Effector memory CD4-positive, alpha-beta T cell (primary cell): Measurements from ENCODE around the gene ANKRD22.

Source experiments
- DNase-seq, 3 donors: peaks; one replicate each; pipeline ENCODE4 v3.0.0-alpha.2; 2020
- H3K27ac ChIP-seq: 2 replicates; pipeline ENCODE4 v1.7.0; 2013; ENCODE audit warnings: mild to moderate bottlenecking, low read length, moderate library complexity; ENCODE audit not compliant: insufficient read depth, poor library complexity, severe bottlenecking
- H3K27me3 ChIP-seq: replicated peaks from 2 replicates; pipeline ENCODE4 v1.7.0; 2013; ENCODE audit warnings: mild to moderate bottlenecking, low read length; ENCODE audit not compliant: insufficient read depth, control insufficient read depth, poor library complexity, severe bottlenecking
- H3K36me3 ChIP-seq: 2 replicates; pipeline ENCODE4 v1.7.0; 2013; ENCODE audit warnings: mild to moderate bottlenecking, low read length, moderate library complexity; ENCODE audit not compliant: control insufficient read depth, insufficient read depth
- H3K4me1 ChIP-seq: 2 replicates; pipeline ENCODE4 v1.7.0; 2013; ENCODE audit warnings: low read length, mild to moderate bottlenecking; ENCODE audit not compliant: control insufficient read depth, insufficient read depth, poor library complexity, severe bottlenecking
- H3K4me3 ChIP-seq: 2 replicates; pipeline ENCODE4 v1.7.0; 2013; ENCODE audit warnings: low read length, low read depth, mild to moderate bottlenecking; ENCODE audit not compliant: insufficient read depth, poor library complexity, severe bottlenecking
- H3K9me3 ChIP-seq: 2 replicates; pipeline ENCODE4 v1.7.0; 2013; ENCODE audit warnings: mild to moderate bottlenecking, low read length, moderate library complexity; ENCODE audit not compliant: control insufficient read depth

The ANKRD22 gene

GRCh38 chr10:88877298-88877697 lies 25.7 kb upstream of the ANKRD22 start:
- no peak for DNase-seq
- H3K9me3 ChIP-seq: no peaks in the 10 kb centered on the region
- no peaks in the 10 kb centered on the region for H3K36me3 ChIP-seq
- H3K4me3 ChIP-seq: no peak overlapping the region
- no peaks in the 10 kb centered on the region for H3K27me3 ChIP-seq
- no peak overlapping the region for H3K27ac ChIP-seq
- H3K4me1 ChIP-seq: peaks cover 14% of the 10 kb centered on the region

GRCh38 chr10:88875081-88875480 lies 23.4 kb upstream of the ANKRD22 start:
- Histone ChIP-seq H3K4me3 (no peak overlapping the region), H3K36me3 (no peaks in the 10 kb centered on the region), H3K27me3 (no peaks in the 10 kb centered on the region), H3K4me1 (peaks cover 8% of the 10 kb centered on the region), H3K9me3 (no peaks in the 10 kb centered on the region), H3K27ac (no peak overlapping the region)
- DNase-seq: no peak

- Histone ChIP-seq H3K4me3 (no peak overlapping the region), H3K36me3 (no peaks in the 10 kb centered on the region), H3K4me1 (no peaks in the 10 kb centered on the region), H3K27me3 (no peaks in the 10 kb centered on the region), H3K9me3 (no peaks in the 10 kb centered on the region), H3K27ac (no peak overlapping the region)
- DNase-seq: no peak
These were observed 22.6 kb upstream of the ANKRD22 start for GRCh38 chr10:88874281-88874680.

GRCh38 chr10:88873757-88874156 lies 22.1 kb upstream of the ANKRD22 start:
- H3K27me3 ChIP-seq: no peaks in the 10 kb centered on the region
- H3K9me3 ChIP-seq: no peaks in the 10 kb centered on the region
- no peaks in the 10 kb centered on the region for H3K4me1 ChIP-seq
- no peak overlapping the region for H3K4me3 ChIP-seq
- H3K36me3 ChIP-seq: no peaks in the 10 kb centered on the region
- no peak overlapping the region for H3K27ac ChIP-seq
- DNase-seq: no peak

GRCh38 chr10:88870089-88870488 lies 18.4 kb upstream of the ANKRD22 start:
- no peaks in the 10 kb centered on the region for H3K36me3 ChIP-seq
- H3K27ac ChIP-seq: no peak overlapping the region

GRCh38 chr10:88866454-88866853 lies 14.8 kb upstream of the ANKRD22 start:
- no peak for DNase-seq
- Histone ChIP-seq H3K27me3 (no peaks in the 10 kb centered on the region), H3K9me3 (no peaks in the 10 kb centered on the region), H3K4me3 (no peak overlapping the region), H3K27ac (no peak overlapping the region), H3K36me3 (no peaks in the 10 kb centered on the region), H3K4me1 (no peaks in the 10 kb centered on the region)

More at GRCh38 chr10:88870089-88870488, 18.4 kb upstream of the ANKRD22 start:
- Histone ChIP-seq H3K27me3 (no peaks in the 10 kb centered on the region), H3K4me1 (no peaks in the 10 kb centered on the region), H3K9me3 (no peaks in the 10 kb centered on the region), H3K4me3 (no peak overlapping the region)
- DNase-seq: no peak

GRCh38 chr10:88865281-88865876 lies 13.7 kb upstream of the ANKRD22 start:
- H3K36me3 ChIP-seq: no peaks in the 10 kb centered on the region
- no peak for DNase-seq
- H3K4me1 ChIP-seq: no peaks in the 10 kb centered on the region
- no peaks in the 10 kb centered on the region for H3K9me3 ChIP-seq
- H3K27me3 ChIP-seq: no peaks in the 10 kb centered on the region
- no peak overlapping the region for H3K27ac ChIP-seq
- no peak overlapping the region for H3K4me3 ChIP-seq

- Histone ChIP-seq H3K4me3 (no peak overlapping the region), H3K27me3 (no peaks in the 10 kb centered on the region), H3K27ac (no peak overlapping the region), H3K9me3 (no peaks in the 10 kb centered on the region), H3K4me1 (no peaks in the 10 kb centered on the region), H3K36me3 (no peaks in the 10 kb centered on the region)
- no peak for DNase-seq
These were observed 9.4 kb upstream of the ANKRD22 start for GRCh38 chr10:88861036-88861435.

- no peaks in the 10 kb centered on the region for H3K4me1 ChIP-seq
- no peaks in the 10 kb centered on the region for H3K36me3 ChIP-seq
- no peaks in the 10 kb centered on the region for H3K27me3 ChIP-seq
- H3K27ac ChIP-seq: no peak overlapping the region
- no peak overlapping the region for H3K4me3 ChIP-seq
- no peak for DNase-seq
- H3K9me3 ChIP-seq: no peaks in the 10 kb centered on the region
These were observed 6.8 kb upstream of the ANKRD22 start for GRCh38 chr10:88858491-88858890.

GRCh38 chr10:88857831-88858230 lies 6.2 kb upstream of the ANKRD22 start:
- Histone ChIP-seq H3K9me3 (no peaks in the 10 kb centered on the region), H3K4me1 (no peaks in the 10 kb centered on the region), H3K27me3 (no peaks in the 10 kb centered on the region), H3K4me3 (no peak overlapping the region), H3K36me3 (no peaks in the 10 kb centered on the region), H3K27ac (no peak overlapping the region)
- DNase-seq: no peak
